Measurements from ENCODE around the gene SKAP1. TPM values are rescaled to one million over a fixed set of nuclear protein-coding genes. Genes with fewer than 3 reads are reported as not detected.

SKAP1 gene
- total and polyA plus RNA-seq, 2 experiments from 2014 or later = 0.36 TPM; not detected in 1

DNA sequence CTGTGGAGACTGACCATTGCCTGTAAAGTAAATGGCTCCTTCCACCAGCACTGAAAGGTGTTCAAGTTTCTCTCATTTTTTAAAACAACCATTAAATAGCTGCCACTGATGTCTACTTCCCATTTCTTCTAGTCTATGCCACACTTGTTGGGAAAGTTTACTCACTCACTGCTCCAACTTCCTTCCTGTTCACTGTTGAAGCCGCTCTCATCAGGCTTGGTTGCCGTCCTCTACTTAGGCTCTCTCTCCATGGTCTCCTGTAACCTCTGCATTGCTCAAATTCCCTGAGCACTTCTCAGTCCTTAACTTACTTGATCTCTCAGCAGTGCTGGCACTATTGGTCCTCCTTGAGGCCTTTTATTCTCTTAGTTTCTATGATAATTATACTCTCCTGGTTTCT is 290.1 kb downstream of the SKAP1 start:
- Histone ChIP-seq H3K4me1 (ENCODE audit: low read depth) (no peaks in the 10 kb centered on the region), H3K36me3 (no peaks in the 10 kb centered on the region), H3K9me3 (ENCODE audit: low read depth) (no peaks in the 10 kb centered on the region), H3K27me3 (peaks cover 11% of the 10 kb centered on the region), H3K4me3 (no peak overlapping the region), H3K27ac (no peak overlapping the region)
- TF ChIP-seq, protein P1, sequence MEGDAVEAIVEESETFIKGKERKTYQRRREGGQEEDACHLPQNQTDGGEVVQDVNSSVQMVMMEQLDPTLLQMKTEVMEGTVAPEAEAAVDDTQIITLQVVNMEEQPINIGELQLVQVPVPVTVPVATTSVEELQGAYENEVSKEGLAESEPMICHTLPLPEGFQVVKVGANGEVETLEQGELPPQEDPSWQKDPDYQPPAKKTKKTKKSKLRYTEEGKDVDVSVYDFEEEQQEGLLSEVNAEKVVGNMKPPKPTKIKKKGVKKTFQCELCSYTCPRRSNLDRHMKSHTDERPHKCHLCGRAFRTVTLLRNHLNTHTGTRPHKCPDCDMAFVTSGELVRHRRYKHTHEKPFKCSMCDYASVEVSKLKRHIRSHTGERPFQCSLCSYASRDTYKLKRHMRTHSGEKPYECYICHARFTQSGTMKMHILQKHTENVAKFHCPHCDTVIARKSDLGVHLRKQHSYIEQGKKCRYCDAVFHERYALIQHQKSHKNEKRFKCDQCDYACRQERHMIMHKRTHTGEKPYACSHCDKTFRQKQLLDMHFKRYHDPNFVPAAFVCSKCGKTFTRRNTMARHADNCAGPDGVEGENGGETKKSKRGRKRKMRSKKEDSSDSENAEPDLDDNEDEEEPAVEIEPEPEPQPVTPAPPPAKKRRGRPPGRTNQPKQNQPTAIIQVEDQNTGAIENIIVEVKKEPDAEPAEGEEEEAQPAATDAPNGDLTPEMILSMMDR (IDR thresholded peaks at IDR 0.05; ENCODE audit: low read depth, low read length) = no peak
- DNase-seq (ENCODE audit: low read depth in 1 of 2, low spot score in 1 of 2) = peak in 1 of 2 donors; percentile 7

DNA sequence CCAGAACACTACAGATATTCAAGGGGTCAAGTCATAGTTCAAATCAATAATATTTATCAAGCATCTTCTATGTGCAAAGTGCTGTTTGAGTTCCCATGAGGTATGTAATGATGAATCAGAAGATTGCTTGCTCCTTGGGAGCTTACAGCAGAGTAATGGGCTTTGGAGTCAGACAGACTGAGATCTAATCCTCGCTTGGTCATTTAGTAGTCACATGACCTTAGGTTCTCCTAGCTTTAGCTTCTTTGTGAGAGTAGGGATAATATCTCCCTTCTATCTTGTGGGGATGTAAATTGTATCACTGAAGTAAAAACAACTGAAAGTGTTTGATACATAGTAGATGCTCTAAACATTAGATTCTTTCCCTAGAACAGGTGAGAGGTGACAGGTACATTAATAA is 292.4 kb downstream of the SKAP1 start:
- Histone ChIP-seq H3K9me3 (ENCODE audit: low read depth) (no peaks in the 10 kb centered on the region), H3K4me1 (ENCODE audit: low read depth) (no peaks in the 10 kb centered on the region), H3K4me3 (no peak overlapping the region), H3K27ac (no peak overlapping the region), H3K36me3 (no peaks in the 10 kb centered on the region), H3K27me3 (peaks cover 7% of the 10 kb centered on the region)
- DNase-seq (ENCODE audit: low read depth in 1 of 2, low spot score in 1 of 2) = no peak
- TF ChIP-seq, protein P1 (IDR thresholded peaks at IDR 0.05; ENCODE audit: low read depth, low read length) = no peak

DNA sequence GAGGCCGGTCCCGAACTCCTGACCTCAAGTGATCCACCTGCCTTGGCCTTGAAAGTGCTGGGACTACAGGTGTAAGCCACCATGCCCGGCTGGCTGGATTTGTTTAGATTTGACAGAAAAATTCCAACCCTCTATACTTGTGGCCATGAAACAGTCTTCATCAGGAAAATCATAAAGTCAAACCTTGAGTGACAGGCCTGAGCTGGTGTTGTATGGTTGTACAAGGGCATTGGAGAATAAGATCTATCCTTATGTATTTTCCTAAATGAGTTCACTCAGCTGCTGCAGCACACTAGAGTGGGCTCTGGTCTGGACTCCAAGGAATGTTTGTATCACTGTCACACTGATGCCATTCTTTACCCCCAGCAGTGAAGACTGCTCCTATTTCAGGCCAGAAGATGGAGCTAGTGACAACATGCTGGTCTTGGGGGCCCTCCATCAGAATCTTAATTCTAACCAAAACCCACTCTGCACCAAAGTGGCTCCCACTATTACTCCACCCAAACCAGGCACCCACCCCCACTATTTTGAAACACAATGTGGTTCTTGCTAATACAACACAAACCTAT is 295.0 kb downstream of the SKAP1 start:
- Histone ChIP-seq H3K4me1 (ENCODE audit: low read depth) (no peaks in the 10 kb centered on the region), H3K4me3 (no peak overlapping the region), H3K27ac (no peak overlapping the region), H3K36me3 (no peaks in the 10 kb centered on the region), H3K9me3 (ENCODE audit: low read depth) (no peaks in the 10 kb centered on the region), H3K27me3 (peaks cover 4% of the 10 kb centered on the region)
- TF ChIP-seq, protein P1 (IDR thresholded peaks at IDR 0.05; ENCODE audit: low read depth, low read length) = peak; percentile 22
- DNase-seq (ENCODE audit: low read depth in 1 of 2, low spot score in 1 of 2) = no peak

DNA sequence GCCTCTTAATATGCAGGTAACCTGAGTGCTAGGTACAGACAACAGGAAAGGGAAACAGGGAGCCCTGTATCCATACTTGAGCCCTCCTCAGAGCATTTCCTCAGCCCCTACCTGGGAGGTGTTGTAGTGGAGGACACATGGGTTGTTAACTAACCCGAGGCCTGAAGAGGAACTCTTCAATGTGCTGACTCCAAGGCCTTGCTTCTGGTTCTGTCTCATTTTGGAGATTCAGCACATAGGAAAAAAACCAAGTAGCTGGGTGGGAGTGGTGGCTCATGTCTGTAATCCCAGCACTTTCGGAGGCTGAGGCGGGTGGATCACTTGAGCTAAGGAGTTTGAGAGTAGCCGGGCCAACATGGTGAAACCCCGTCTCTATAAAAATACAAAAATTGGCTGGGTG is 297.6 kb downstream of the SKAP1 start:
- Histone ChIP-seq H3K27ac (no peak overlapping the region), H3K4me3 (no peak overlapping the region), H3K27me3 (no peaks in the 10 kb centered on the region), H3K36me3 (no peaks in the 10 kb centered on the region), H3K4me1 (ENCODE audit: low read depth) (no peaks in the 10 kb centered on the region), H3K9me3 (ENCODE audit: low read depth) (no peaks in the 10 kb centered on the region)
- no peak for DNase-seq (ENCODE audit: low read depth in 1 of 2, low spot score in 1 of 2)
- TF ChIP-seq, protein P1 (IDR thresholded peaks at IDR 0.05; ENCODE audit: low read depth, low read length) = no peak

DNA sequence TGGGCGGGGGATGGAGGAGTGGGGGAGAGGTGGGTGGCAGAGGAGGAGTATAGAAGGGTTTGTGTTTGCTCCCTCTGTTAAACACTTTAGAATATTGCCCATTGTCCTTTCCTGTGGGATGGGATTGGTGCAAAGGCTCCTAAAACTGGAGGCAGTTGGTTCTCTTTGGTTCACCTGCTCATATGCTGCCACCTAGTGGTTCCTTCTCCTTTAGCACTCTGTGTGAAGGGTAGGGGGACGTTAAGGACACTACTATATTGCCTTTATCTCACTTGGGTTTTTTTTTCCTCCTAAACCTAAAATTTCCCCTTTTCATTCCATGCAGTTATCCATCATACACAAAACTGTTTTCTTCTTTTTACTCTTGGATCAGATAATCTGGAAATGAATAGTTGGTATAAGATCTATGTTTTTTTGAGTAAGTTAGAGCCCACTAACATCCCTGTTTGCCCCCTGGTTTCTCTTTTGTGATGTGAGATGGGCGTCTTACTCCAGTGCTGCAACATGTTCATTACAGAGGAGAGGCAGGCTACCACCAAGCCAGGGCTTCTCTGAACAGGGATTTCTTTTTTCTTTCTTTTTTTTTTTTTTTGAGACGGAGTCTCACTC is 298.7 kb downstream of the SKAP1 start:
- no peaks in the 10 kb centered on the region for H3K36me3 ChIP-seq
- TF ChIP-seq, protein P1 (IDR thresholded peaks at IDR 0.05; ENCODE audit: low read depth, low read length) = peak; percentile 91
- DNase-seq (ENCODE audit: low read depth in 1 of 2, low spot score in 1 of 2) = peak; percentile 78 to 84
- H3K4me1 ChIP-seq (ENCODE audit: low read depth) = no peaks in the 10 kb centered on the region
- no peaks in the 10 kb centered on the region for H3K27me3 ChIP-seq
- no peak overlapping the region for H3K4me3 ChIP-seq
- no peak overlapping the region for H3K27ac ChIP-seq
- H3K9me3 ChIP-seq (ENCODE audit: low read depth) = no peaks in the 10 kb centered on the region

Data from cardiac muscle cell (in vitro differentiated cells and primary cell).